NB4 (cell line): Measurements from ENCODE around the gene PLA2G2A.

Experiments used
- CTCF ChIP-seq: IDR thresholded peaks from one replicate; pipeline ENCODE4 v1.5.1; 2012; ENCODE audit warnings: low read depth, low read length
- POLR2A ChIP-seq: IDR thresholded peaks from 2 replicates; pipeline ENCODE4 v1.6.1; 2011; ENCODE audit warnings: mild to moderate bottlenecking; ENCODE audit not compliant: insufficient read length; ENCODE audit errors: extremely low read depth

GRCh38 chr1:19969898-19970660 lies 9.3 kb downstream of the PLA2G2A start:
- no peak for TF ChIP-seq CTCF
- no peak for TF ChIP-seq POLR2A
